GM18870 (cell line): ENCODE results near the gene ZNF688.
A peak's percentile ranks its signal among the peaks of the same experiment; 100 is the strongest.
"Not testable (repeated sequence)": the region's sequence is repeated elsewhere in the genome, so short reads cannot be mapped to it uniquely, and the experiment has no call there.

Experiments used
- ATAC-seq: cut with Tn5 transposase; IDR thresholded peaks from one replicate; pipeline ENCODE4 v1.9.1; 2021; ENCODE audit warnings: moderate library complexity; ENCODE audit not compliant: unreplicated experiment

ZNF688 gene

GRCh38 chr16:30535106-30535776 is 36.3 kb downstream of the ZNF688 start:
- ATAC-seq: no peak

DNA sequence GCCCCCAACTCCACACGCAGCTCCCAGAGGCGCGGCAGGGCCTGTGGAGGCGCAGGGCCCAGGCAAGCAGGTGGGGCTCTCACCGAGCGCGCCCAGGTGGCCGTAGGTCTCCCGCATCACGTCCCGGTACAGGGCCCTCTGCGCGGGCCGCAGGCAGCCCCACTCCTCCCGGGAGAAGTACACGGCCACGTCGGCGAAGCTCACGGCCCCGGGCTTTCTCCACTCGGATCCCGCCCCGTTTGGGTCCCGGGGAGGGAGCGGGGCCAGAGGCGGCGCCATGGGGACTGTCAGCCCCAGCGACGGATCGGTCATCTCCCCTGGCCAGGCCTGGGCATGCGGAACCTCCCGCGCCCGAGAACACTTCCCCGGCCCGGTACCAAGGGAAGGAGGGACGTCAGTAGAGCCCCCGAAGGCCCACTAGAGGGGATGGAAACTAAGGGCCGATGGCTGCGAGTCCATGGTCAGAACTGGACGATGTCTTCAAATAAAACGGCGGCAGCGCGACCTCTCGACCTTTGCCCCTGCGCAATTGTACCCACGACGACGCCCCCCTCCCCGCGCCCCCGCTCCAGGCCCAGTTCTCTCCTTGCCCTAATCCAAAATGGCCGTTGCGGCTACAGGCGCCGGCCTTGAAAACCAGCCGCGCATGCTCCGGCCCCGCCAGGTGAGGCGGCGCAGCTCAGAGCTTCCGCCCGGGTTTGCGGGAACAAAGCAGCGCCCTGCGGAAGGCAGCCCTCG is 37.0 kb downstream of the ZNF688 start, which contains the start of gene ZNF747:
Gene ZNF747 (minus strand): TSS at position 491 of the 738 bp plus-strand sequence. CDS start 179 bp downstream, at position 312.
- peak; percentile 44 for ATAC-seq

- ATAC-seq: peak; percentile 19
These were observed 37.7 kb downstream of the ZNF688 start for GRCh38 chr16:30533748-30534367.

GRCh38 chr16:30533146-30533522 is 38.4 kb downstream of the ZNF688 start:
- no peak for ATAC-seq

GRCh38 chr16:30532285-30533145 is 39.0 kb downstream of the ZNF688 start:
- no peak for ATAC-seq

DNA sequence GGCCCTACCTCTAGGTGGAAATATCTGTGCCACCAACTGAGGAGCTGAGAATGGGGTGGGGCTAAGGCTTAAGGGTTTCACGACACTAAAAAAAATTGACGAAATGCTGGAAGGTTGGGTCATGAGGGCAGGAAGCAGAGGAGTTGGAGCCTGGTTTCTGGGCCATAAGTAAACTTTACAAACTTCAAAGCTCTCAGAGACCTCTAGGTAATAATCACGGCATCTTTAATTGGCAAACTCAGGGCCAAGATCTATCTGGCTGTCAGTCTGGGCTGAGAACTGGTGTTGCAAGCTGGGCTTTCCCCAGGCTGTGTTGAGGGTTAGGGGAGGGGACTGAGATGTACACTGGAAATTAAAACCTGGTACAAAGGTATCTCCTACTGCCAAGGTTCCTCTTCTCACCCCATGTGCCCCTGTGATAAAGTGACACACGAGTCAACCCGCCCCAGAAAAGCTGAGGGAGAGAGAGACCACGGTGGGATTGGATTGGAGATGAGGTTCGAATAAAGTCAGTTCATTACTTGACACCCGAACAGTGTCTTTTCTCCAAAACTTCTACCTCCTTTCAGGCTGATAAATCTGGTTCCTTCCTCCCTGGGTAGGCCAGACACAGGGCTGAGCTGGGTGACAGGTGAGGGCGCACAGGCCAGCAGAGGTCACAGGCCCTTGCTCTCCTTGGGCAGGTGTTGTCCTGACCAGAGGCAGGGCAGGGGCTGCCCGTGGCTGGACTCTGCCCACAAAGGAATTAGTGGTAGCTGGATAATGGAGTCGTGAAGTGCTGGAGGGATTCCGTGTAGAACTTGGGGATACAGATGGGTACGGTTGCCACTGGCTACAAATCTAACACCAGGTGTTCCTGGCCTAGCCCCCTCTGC is 41.1 kb downstream of the ZNF688 start:
- ATAC-seq: no peak

DNA sequence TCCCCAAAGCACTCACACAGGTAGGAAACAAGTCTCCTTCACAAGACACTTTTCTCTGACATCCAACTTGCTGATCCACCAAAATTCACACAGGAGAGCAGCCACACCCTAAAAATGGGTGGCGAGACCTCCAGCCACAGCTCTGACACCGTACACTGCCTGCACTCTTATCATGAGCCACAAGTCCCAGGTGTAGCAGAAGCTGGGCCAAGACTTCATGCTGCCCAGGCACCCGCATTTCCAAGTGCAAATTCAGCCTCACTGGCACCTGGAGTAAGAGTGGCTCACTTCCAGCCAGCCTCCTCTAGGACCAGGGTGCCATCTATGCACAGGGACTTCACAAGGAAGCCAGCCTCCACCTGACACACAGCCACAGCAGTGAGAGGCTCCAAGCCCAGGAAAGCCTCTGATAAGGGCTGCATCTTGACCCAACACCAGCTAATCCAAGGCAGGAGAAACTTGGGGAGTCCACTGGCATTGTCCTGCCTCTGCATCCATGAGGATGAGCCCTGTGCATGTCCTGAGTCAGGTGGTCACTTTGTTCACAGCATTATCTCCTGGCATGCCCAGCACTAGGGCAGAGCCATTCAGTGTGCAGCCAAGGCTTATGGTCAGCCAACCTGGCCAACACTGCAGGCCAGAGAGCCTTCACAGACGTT is 42.6 kb downstream of the ZNF688 start:
- no peak for ATAC-seq

GRCh38 chr16:30527635-30528178 is 43.8 kb downstream of the ZNF688 start:
- ATAC-seq: no peak

DNA sequence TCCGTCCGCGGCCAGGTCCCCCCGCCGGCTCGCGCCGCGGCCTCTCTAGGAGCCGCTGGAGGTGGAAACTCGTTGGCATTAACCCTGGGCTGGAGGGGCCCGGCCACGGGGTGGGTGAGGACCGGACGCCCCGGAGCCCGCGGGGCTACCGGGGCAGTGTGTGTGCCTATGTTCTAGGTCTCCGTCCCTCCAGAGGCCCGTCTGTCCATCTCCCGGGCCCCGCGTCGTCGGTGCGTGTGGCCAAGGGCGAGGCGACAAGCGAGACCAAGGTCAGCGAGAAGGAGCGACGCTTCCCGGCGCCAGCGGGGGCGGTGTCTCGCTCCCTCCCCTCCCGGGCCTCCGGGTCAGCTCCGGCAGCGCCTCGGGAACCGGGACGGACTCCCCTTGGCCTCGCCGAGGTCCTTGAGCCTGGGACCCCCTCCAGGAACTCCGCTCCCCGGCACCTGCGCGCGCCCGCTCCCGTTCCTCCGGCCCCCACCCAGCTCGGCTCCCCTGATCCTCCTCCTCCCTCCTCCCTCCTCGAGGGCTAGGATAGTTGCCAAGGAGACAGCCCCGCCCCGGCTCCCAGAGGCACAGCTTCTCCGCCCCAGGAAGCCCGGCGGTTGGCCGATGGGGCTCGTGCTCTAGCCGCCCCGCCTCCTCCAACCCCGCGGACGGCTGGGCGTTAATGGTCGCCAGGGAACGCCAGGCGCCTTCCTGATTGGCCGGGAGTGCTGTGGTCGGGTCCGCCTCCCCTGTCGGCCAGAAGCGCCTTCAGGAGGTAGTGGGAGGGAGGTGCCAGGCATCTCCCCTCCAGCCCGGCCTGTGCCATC is 44.5 kb downstream of the ZNF688 start:
- peak; percentile 69 for ATAC-seq

DNA sequence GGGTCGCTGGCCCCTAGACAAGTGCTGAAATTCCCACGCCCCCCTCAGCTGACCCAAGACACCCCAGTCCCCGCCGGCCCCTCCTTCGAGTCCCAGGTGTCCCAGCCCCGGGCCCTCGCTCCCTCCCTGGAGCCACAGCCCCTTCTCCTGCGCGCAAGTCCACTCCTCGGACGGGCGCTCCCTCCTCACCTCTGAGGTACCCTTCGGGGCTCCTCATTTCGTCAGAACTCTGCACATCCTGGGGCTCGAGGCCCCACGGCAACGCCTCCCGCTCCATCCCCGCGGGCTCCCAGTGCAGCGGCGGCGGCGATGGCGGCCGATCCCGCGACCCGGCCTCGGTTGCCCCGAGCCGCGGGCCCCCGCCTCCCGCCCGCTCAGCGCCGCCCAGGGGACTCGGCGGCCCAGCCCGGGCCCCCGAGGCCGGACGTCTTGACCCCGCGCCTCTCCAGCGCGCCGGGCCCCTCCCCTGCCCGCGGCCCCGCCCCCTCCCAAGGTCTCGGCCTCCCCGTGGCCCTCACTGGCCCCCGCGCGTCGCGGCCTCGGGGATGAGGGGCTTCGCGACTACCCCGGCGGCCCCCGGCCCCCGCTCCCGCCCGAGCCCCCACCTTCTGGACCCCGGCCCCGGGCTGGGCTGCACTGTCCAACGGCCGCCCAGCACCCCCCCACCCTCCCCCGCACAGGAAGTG is 45.2 kb downstream of the ZNF688 start, which contains the start of gene ZNF768:
Gene ZNF768 (minus strand): TSS at position 430 of the 686 bp plus-strand sequence. CDS start 153 bp downstream, at position 277.
- no peak for ATAC-seq

DNA sequence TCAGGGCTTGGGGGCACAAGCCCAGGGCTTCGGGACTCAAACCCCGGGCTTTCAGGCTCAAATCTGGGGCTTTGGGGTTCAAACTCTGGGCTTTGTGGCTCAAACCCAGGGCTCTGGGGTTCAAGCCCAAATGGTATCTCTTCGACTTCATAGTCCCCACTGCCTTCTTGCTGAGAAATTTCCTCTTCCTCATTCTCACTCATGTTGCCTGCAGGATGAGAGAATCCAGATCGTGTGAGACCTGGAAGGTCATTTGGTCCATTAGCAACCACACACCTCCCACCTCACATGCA is 45.7 kb downstream of the ZNF688 start:
- ATAC-seq: no peak

DNA sequence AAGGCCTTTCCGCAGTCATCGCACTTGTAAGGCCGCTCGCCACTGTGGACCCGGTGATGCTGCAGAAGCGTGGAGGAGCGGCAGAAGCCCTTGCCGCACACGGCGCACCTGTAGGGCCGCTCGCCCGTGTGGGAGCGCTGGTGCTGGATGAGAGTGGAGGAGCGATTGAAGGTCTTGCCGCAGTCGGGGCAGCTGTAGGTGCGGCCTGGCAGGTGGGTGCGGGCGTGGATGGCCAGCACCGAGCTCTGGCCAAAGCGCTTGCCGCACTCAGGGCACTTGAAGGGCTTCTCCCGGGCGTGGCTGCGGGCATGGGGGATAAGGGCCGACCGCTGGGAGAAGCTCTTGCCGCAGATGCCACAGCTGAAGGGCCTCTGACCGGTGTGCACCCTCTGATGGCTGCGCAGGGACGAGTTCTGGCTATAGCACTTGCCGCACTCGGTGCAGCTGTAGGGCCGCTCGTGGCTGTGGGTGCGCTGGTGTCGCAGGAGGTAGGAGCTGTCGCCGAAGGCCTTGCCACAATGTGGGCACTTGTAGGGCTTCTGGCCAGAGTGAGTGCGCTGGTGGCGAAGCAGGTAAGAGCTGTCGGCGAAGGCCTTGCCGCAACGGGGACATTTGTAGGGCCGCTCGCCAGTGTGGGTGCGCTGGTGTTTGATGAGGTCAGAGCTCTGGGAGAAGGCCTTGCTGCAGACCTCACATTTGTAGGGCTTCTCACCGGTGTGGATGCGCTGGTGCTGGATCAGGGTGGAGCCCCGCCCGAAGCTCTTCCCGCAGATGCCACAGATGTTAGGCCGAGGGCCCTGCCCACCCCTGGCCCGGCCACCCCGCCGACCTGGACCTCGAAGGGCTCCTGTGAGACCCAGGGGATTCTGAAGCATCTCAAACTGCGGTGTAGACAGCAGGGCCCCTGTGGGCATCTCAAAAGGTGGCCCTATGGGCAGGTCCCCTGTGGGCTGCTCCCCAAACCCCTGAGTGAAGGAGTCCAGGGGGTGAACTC is 46.6 kb downstream of the ZNF688 start:
- no peak for ATAC-seq

GRCh38 chr16:30523768-30524574 is 47.5 kb downstream of the ZNF688 start:
- ATAC-seq: no peak

DNA sequence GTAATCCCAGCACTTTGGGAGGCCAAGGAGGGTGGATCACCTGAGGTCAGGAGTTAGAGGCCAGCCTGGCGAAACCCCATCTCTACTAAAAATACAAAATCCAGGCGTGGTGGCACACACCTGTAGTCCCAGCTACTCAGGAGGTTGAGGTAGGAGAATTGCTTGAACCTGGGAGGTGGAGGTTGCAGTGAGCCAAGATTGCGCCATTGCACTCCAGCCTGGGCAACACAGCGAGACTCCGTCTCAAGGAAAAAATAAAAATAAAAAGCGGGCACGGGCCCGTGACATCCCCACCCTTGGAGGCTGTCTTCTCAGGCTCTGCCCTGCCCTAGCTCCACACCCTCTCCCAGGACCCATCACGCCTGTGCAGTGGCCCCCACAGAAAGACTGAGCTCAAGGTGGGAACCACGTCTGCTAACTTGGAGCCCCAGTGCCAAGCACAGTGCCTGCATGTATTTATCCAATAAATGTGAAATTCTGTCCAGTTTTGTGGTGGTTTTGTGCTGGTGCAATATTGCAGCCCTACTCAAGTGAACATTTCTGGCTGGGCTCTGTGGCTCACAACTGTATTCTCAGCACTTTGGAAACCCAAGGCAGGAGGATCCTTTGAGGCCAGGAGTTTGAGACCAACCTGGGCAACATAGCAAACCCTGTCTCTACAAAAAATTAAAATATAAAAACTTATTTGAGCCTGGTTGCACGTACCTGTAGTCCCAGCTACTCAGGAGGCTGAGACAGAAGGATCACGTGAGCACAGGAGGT is 48.6 kb downstream of the ZNF688 start:
- not testable (repeated sequence) for ATAC-seq
